Skeletal muscle tissue (tissue), 4 donors: ENCODE measurements around the gene DSC3. TPM values are rescaled to one million over a fixed set of nuclear protein-coding genes. Genes with fewer than 3 reads are reported as not detected.
"Not testable (repeated sequence)": the region's sequence is repeated elsewhere in the genome, so short reads cannot be mapped to it uniquely, and the experiment has no call there.

Source experiments
- H3K27ac ChIP-seq: one replicate; pipeline ENCODE4 v1.7.0; 2013; ENCODE audit warnings: mild to moderate bottlenecking, low read depth, low read length, inconsistent platforms
- H3K27me3 ChIP-seq, 3 donors: one replicate each; pipeline ENCODE4 v1.7.0; 2013; ENCODE audit warnings: low read length in 3 of 3; ENCODE audit not compliant: control insufficient read depth in 3 of 3, insufficient read depth in 3 of 3
- H3K36me3 ChIP-seq, 3 donors: one replicate each; pipeline ENCODE4 v1.7.0; 2013; ENCODE audit warnings: low read length in 3 of 3; ENCODE audit not compliant: control insufficient read depth in 3 of 3, insufficient read depth in 3 of 3
- H3K4me1 ChIP-seq, 3 donors: one replicate each; pipeline ENCODE4 v1.7.0; 2013; ENCODE audit warnings: low read length in 3 of 3, mild to moderate bottlenecking in 3 of 3; ENCODE audit not compliant: control insufficient read depth in 3 of 3, insufficient read depth in 3 of 3
- H3K4me3 ChIP-seq, 3 donors: one replicate each; pipeline ENCODE4 v1.7.0; 2013; ENCODE audit warnings: low read length in 3 of 3
- H3K9ac ChIP-seq, 3 donors: one replicate each; pipeline ENCODE4 v1.7.0; 2013; ENCODE audit warnings: low read length in 3 of 3, mild to moderate bottlenecking in 3 of 3, moderate library complexity in 2 of 3, low read depth in 1 of 3
- H3K9me3 ChIP-seq, 3 donors: one replicate each; pipeline ENCODE4 v1.7.0; 2013; ENCODE audit warnings: low read length in 3 of 3; ENCODE audit not compliant: control insufficient read depth in 3 of 3
- total RNA-seq: library from RNA; depleted of rRNA; stranded (reverse); fragments of >200 nt; gene quantifications from one replicate; pipeline ENCODE4 v1.2.3, GENCODE V29; 2014
- donor health status: Osteomylitis.

Gene DSC3
- total RNA-seq, 1 donor from 2014 or later, result under 0.01 TPM

DNA sequence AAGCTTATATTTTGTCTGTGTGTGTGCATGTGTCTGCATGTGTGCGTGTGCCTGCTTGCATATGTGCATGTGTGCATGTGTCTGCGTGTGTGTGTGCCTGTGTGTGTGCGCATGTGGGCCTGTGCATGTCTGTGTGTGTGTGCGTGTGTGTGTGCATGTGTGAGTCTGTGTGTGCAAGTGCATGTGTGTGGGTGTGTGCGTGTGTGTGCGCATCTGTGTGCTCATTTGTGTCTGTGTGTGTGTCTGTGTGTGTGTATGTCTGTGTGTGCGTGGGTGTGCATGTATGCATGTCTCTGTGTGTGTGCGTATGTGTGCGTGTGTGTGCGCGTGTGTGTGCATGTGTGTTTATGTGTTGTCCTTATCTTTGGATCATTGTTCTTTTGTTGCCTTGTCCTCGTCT lies 56.8 kb downstream of the DSC3 start:
- no peak overlapping the region for H3K4me3 ChIP-seq
- peaks cover 0 to 2% (median 0%) of the 10 kb centered on the region in 3 donors for H3K27me3 ChIP-seq
- no peak overlapping the region for H3K9ac ChIP-seq
- H3K27ac ChIP-seq, result no peak overlapping the region
- H3K9me3 ChIP-seq, result no peaks in the 10 kb centered on the region
- H3K4me1 ChIP-seq, result no peaks in the 10 kb centered on the region
- no peaks in the 10 kb centered on the region for H3K36me3 ChIP-seq

DNA sequence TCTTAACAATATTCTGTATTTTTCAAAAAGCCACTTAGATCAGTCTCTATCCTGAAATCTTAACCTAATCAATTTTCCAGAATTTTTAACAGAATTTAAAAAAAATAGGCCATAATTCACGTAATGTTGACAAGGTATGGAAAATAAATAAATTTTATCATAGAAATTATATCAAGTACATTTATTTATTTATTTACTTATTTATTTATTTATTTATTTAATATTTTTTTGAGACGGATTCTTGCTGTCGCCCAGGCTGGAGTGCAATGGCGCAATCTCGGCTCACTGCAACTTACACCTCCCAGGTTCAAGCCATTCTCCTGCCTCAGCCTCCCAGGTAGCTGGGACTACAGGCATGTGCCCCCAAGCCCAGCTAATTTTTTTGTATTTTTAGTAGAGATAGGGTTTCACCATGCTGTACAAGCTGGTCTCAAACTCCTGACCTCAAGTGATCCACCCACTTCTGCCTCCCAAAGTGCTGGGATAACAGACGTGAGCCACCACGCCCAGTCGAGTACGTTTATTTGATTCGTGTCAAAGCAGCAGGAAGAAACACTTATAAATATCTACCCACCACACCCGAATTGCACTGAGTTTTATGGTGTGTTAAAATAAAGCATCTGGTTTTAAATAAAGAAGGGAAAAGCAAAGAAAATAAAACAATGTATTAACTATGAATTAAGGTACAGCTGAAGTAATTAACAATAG lies 60.1 kb downstream of the DSC3 start:
- H3K4me1 ChIP-seq, result no peaks in the 10 kb centered on the region

DNA sequence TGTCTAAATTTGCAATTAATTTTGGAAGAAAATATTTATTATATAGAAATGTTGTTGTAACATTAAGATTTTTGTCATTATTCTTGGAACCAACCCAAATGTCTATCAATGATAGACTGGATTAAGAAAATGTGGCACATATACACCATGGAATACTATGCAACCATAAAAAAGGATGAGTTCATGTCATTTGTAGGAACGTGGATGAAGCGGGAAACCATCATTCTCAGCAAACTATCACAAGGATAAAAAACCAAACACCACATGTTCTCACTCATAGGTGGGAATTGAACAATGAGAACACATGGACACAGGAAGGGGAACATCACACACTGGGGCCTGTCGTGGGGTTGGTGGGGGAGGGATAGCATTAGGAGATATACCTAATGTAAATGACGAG lies 64.5 kb downstream of the DSC3 start:
- not testable (repeated sequence) for H3K27me3 ChIP-seq, H3K4me3 ChIP-seq, H3K9me3 ChIP-seq, H3K9ac ChIP-seq, H3K36me3 ChIP-seq, H3K4me1 ChIP-seq, H3K27ac ChIP-seq

More for the DNA sequence above, 60.1 kb downstream of the DSC3 start:
- no peak overlapping the region for H3K27ac ChIP-seq
- H3K9ac ChIP-seq, result no peak overlapping the region
- no peak overlapping the region for H3K4me3 ChIP-seq
- no peaks in the 10 kb centered on the region for H3K36me3 ChIP-seq
- H3K9me3 ChIP-seq, result no peaks in the 10 kb centered on the region
- peaks cover 0 to 2% (median 0%) of the 10 kb centered on the region in 3 donors for H3K27me3 ChIP-seq

DNA sequence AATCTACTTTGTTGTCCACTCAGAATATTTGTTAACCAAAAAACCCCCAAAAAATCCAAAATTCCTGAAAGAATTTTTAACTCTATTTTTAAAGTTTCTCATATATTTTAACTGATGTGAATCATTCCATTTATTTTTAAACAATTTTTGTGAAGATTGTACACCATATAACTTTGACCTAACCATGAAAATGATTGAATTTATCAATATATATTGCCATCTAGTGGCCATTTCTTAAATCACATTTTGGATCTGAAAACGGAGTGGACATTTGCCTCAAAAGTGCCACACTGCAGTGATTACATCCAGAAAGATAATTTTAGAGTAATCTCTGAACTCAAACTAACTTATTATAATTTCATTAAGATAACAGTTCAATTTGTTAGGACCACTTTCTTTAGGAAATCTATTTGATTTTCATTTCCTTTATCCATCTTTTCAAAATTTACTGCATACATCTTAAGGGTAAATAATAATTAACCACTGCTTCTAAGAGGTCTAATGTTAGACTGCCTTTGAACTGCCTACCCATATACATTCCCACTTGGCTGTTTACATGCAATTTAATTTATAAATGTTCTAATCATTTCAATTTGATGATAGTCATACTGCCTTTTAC lies 71.1 kb downstream of the DSC3 start:
- H3K9me3 ChIP-seq, result no peaks in the 10 kb centered on the region
- H3K9ac ChIP-seq, result no peak overlapping the region
- H3K27me3 ChIP-seq, result no peaks in the 10 kb centered on the region
- no peaks in the 10 kb centered on the region for H3K4me1 ChIP-seq
- no peak overlapping the region for H3K4me3 ChIP-seq
- H3K36me3 ChIP-seq, result no peaks in the 10 kb centered on the region
- no peak overlapping the region for H3K27ac ChIP-seq

DNA sequence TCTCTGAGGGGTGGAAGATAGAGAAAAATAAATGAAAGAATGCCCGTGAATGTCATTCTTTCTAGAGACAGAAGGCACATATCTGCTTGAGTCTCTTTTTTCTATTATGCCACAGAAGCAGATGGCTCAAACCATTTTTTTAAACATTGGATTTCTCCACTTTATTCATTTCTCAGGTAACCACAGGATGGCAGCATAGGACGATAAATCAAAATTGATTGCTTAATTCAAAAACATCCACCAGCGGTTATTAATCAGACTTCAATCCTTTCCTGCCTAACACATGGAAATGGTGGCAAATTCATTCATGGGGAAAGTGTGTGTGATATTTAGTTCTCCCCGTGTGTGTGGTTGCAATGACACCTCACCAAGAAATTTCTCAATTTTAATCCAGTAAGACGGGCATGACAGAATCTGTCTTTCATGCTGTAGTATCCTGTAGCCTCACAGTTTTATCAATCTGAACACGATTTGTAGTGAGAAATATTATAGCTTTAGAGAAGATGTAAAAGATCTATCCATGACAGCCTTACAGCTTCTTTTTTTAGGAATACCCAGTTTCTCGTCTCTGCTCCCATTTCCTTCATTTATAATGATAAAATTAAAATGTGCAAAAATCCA lies 72.2 kb downstream of the DSC3 start:
- H3K4me3 ChIP-seq, result no peak overlapping the region

DNA sequence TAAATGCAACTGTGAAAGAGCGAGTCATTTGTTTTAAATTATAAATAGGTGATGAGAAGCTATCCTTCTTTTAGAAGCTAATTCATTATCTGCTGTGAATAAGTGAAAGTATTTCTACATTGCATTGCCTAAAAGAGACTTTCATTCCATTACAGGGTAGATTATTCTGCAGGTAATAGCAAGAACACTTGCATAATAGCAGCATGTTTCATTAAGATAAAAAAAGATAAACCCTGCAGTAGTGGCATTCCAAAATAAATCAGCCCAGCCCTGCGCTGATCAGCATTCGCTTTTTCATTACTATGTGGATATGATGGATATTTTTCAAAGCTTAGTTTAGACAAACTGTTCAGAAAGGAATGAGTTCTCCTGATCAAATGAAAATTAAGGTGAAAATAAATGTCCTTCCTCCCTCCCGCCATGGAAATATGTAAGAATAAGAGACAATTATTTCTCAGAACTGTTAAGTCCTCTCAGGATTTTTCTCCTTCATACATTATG lies 72.8 kb downstream of the DSC3 start:
- Histone ChIP-seq H3K9ac (no peak overlapping the region), H3K4me3 (no peak overlapping the region), H3K36me3 (no peaks in the 10 kb centered on the region), H3K27me3 (no peaks in the 10 kb centered on the region), H3K4me1 (no peaks in the 10 kb centered on the region), H3K9me3 (no peaks in the 10 kb centered on the region), H3K27ac (no peak overlapping the region)

More for the DNA sequence above, 72.2 kb downstream of the DSC3 start:
- no peak overlapping the region for H3K27ac ChIP-seq
- no peaks in the 10 kb centered on the region for H3K4me1 ChIP-seq
- H3K36me3 ChIP-seq, result no peaks in the 10 kb centered on the region
- H3K9ac ChIP-seq, result no peak overlapping the region
- H3K27me3 ChIP-seq, result no peaks in the 10 kb centered on the region
- no peaks in the 10 kb centered on the region for H3K9me3 ChIP-seq

DNA sequence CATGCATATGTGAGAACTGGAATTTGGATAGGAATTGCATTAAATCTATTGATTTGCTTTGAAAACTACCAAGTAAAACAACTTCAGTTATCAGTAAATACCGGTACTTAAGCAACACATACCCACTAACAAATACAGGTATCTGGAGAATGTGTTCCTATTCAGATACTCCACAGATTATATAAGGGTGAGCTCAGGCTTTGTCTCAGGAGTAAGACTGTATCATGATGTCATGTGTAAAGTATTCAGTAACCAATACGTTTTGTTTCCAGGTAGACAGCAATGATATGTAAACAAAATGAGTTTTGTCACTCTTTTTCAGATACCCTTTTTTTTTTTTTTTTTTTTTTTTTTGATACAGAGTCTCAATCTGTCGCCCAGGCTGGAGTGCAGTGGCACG lies 74.8 kb downstream of the DSC3 start:
- H3K9ac ChIP-seq, result no peak overlapping the region
- H3K9me3 ChIP-seq, result no peaks in the 10 kb centered on the region
- no peaks in the 10 kb centered on the region for H3K4me1 ChIP-seq
- H3K27me3 ChIP-seq, result no peaks in the 10 kb centered on the region
- no peaks in the 10 kb centered on the region for H3K36me3 ChIP-seq
- H3K4me3 ChIP-seq, result no peak overlapping the region
- H3K27ac ChIP-seq, result no peak overlapping the region

DNA sequence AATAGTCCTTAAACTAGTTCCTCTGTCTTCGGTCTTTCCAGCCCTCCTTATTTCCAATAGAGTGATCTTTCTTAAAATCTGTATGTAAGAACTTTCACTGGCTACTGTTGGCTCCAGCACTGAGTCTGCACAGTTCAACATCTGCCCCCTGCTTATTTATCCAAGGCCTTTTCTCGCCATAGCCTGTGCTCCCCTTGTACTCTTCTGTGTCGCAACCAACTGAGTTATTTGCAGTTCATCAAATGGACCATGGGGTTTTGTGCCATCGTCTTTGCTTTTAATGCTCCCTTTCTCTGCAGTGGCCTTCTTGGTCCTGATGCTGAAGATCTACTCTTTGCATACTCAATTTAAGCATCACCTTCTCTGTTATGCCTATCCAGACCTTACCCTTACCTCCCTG lies 77.3 kb downstream of the DSC3 start:
- Histone ChIP-seq H3K9ac (no peak overlapping the region), H3K9me3 (no peaks in the 10 kb centered on the region), H3K4me1 (no peaks in the 10 kb centered on the region), H3K27me3 (no peaks in the 10 kb centered on the region), H3K4me3 (no peak overlapping the region), H3K27ac (no peak overlapping the region), H3K36me3 (no peaks in the 10 kb centered on the region)

DNA sequence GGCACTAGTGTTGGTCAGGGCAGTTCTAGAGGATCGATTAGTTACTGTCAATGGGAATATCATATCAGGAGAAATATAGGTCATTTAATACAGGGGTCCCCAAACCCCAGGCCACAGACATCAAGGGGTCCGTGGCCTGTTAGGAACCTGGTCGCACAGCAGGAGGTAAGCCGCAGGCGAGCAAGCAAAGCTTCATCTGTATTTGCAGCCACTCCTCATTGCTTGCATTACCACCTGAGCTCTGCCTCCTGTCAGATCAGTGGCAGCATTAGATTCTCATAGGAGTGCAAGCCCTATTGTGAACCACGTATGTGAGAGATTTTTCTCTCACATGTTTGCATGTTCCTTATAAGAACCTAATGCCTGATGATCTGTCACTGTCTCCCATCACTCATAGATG lies 81.9 kb downstream of the DSC3 start:
- H3K27ac ChIP-seq, result no peak overlapping the region
- no peaks in the 10 kb centered on the region for H3K9me3 ChIP-seq
- no peaks in the 10 kb centered on the region for H3K4me1 ChIP-seq
- H3K4me3 ChIP-seq, result no peak overlapping the region
- H3K9ac ChIP-seq, result no peak overlapping the region
- H3K36me3 ChIP-seq, result no peaks in the 10 kb centered on the region
- no peaks in the 10 kb centered on the region for H3K27me3 ChIP-seq

DNA sequence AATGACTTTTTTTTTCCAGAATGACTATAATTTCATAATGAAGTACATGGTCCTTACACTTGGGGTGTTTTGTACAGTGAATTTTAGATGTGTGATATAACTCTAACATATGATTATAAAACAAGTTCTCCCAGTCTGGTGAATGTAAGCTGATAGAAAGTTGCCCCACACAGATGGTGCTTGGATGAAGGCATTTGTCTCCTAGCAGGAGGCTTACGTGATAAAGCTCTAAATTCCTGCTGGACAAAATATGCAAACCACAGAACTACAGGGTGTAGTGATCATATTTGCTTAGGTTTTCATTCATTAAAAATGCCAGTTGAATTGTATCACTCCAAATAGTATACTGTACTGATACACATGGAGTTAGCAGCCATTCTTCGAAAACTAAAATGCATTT lies 85.5 kb downstream of the DSC3 start:
- no peak overlapping the region for H3K9ac ChIP-seq
- no peak overlapping the region for H3K27ac ChIP-seq
- H3K27me3 ChIP-seq, result no peaks in the 10 kb centered on the region
- no peaks in the 10 kb centered on the region for H3K4me1 ChIP-seq
- H3K9me3 ChIP-seq, result no peaks in the 10 kb centered on the region
- no peaks in the 10 kb centered on the region for H3K36me3 ChIP-seq
- H3K4me3 ChIP-seq, result no peak overlapping the region
